HepG2 (cell line): ENCODE results near the gene GSX1. TPM values are rescaled to one million over a fixed set of nuclear protein-coding genes. Genes with fewer than 3 reads are reported as not detected.
A peak's percentile ranks its signal among the peaks of the same experiment; 100 is the strongest.

Source experiments
- ESRRA ChIP-seq: sonication (generic); formaldehyde crosslinking; IDR thresholded peaks from 2 replicates; pipeline ENCODE4 v1.5.1; 2020; ENCODE audit warnings: mild to moderate bottlenecking, low read depth, missing genetic modification reagents
- FOXK1 ChIP-seq: sonication (generic); formaldehyde crosslinking; IDR thresholded peaks from 2 replicates; pipeline ENCODE4 v1.4.0; 2020; ENCODE audit warnings: low read depth, missing genetic modification reagents, borderline replicate concordance
- GATAD1 ChIP-seq: IDR thresholded peaks from 2 replicates; pipeline ENCODE4 v1.6.1; 2016; ENCODE audit warnings: missing genetic modification reagents, missing compliant biosample characterization
- GATAD2A ChIP-seq: IDR thresholded peaks from 2 replicates; pipeline ENCODE4 v1.6.1; 2016
- IRX3 ChIP-seq: sonication (generic); formaldehyde crosslinking; IDR thresholded peaks from 2 replicates; pipeline ENCODE4 v1.8.1; 2023; ENCODE audit warnings: mild to moderate bottlenecking, low read depth, missing genetic modification reagents, borderline replicate concordance
- JUNB ChIP-seq: sonication (generic); formaldehyde crosslinking; IDR thresholded peaks from 2 replicates; pipeline ENCODE4 v1.8.0; 2022; ENCODE audit warnings: missing genetic modification reagents, mild to moderate bottlenecking, borderline replicate concordance
- MAFG ChIP-seq: sonication (generic); formaldehyde crosslinking; IDR thresholded peaks from 2 replicates; pipeline ENCODE4 v1.5.1; 2020; ENCODE audit warnings: mild to moderate bottlenecking, missing genetic modification reagents
- MEIS2 ChIP-seq: sonication (generic); formaldehyde crosslinking; IDR thresholded peaks from 2 replicates; pipeline ENCODE4 v1.9.0; 2021; ENCODE audit warnings: mild to moderate bottlenecking, missing genetic modification reagents
- RFX5 ChIP-seq: IDR thresholded peaks from 2 replicates; pipeline ENCODE4 v1.6.1; 2011; ENCODE audit warnings: low read depth, low read length, improper control_type of control experiment
- SOX13 ChIP-seq, 3 experiments: fragments of 450-650 bp in 1 of 3; sonication (generic) in 1 of 3; formaldehyde crosslinking in 1 of 3; IDR thresholded peaks in 2 of 3; conservative IDR thresholded peaks in 1 of 3; 2 replicates each; pipeline versions ENCODE4 v1.5.0 to v1.6.1; 2016 to 2020; ENCODE audit warnings: antibody characterized with exemption in 1 of 3, mild to moderate bottlenecking in 1 of 3, missing compliant biosample characterization in 1 of 3, missing genetic modification reagents in 1 of 3, moderate library complexity in 1 of 3
- ZNF207 ChIP-seq: fragments of 450-650 bp; IDR thresholded peaks from 2 replicates; pipeline ENCODE4 v1.6.1; 2016; ENCODE audit warnings: antibody characterized with exemption, borderline replicate concordance
- ZNF333 ChIP-seq: sonication (generic); formaldehyde crosslinking; IDR thresholded peaks from 2 replicates; pipeline ENCODE4 v1.4.0; 2020; ENCODE audit warnings: mild to moderate bottlenecking, missing genetic modification reagents, borderline replicate concordance
- ZNF652 ChIP-seq: IDR thresholded peaks from 2 replicates; pipeline ENCODE4 v1.6.1; 2016; ENCODE audit warnings: low read depth, borderline replicate concordance
- polyA plus RNA-seq, 8 experiments: library from polyadenylated mRNA; depleted of rRNA in 3 of 8; stranded (reverse) in 7 of 8; unstranded in 1 of 8; fragments of >200 nt; fragmentation: Illumina TruSeq in 4 of 8; extraction: Trizol in 4 of 8; gene quantifications; 2 replicates each; pipeline versions ENCODE4 v1.2.1 to v1.2.3, GENCODE V29; 2011 to 2016; ENCODE audit warnings: low read depth in 4 of 8, missing spikeins in 1 of 8, mixed read lengths in 1 of 8; ENCODE audit not compliant: insufficient read depth in 1 of 8
- total RNA-seq, 5 experiments: library from RNA; depleted of rRNA; stranded (reverse); fragments of >200 nt; fragmentation: Illumina TruSeq; extraction: Trizol; gene quantifications; 2 replicates each; pipeline ENCODE4 v1.2.3, GENCODE V29; 2016; ENCODE audit warnings: low read depth in 1 of 5
- TF ChIP-seq, protein P1 (sequence below): sonication (generic); formaldehyde crosslinking; IDR thresholded peaks from 2 replicates; pipeline ENCODE4 v1.9.0; 2021; ENCODE audit warnings: missing genetic modification reagents, mild to moderate bottlenecking, borderline replicate concordance
- TF ChIP-seq, protein P2 (sequence below): sonication (generic); formaldehyde crosslinking; IDR thresholded peaks from 2 replicates; pipeline ENCODE4 v1.9.0; 2021; ENCODE audit warnings: missing genetic modification reagents, mild to moderate bottlenecking, borderline replicate concordance
- TF ChIP-seq, protein P3 (sequence below): sonication (generic); formaldehyde crosslinking; IDR thresholded peaks from 2 replicates; pipeline ENCODE4 v1.4.0; 2020; ENCODE audit warnings: mild to moderate bottlenecking, missing genetic modification reagents, borderline replicate concordance
- TF ChIP-seq, protein P4 (sequence below): IDR thresholded peaks from 2 replicates; pipeline ENCODE4 v1.4.0; 2020; ENCODE audit warnings: mild to moderate bottlenecking, missing genetic modification reagents
- TF ChIP-seq, protein P5 (sequence below): sonication (generic); formaldehyde crosslinking; IDR thresholded peaks from 2 replicates; pipeline ENCODE4 v1.4.0; 2020; ENCODE audit warnings: missing genetic modification reagents, mild to moderate bottlenecking, borderline replicate concordance

The GSX1 gene
- total and polyA plus RNA-seq, 2 of the 13 experiments (the other 11 are each of a cell fraction or from before 2014, with no cell fraction given), result not detected

DNA sequence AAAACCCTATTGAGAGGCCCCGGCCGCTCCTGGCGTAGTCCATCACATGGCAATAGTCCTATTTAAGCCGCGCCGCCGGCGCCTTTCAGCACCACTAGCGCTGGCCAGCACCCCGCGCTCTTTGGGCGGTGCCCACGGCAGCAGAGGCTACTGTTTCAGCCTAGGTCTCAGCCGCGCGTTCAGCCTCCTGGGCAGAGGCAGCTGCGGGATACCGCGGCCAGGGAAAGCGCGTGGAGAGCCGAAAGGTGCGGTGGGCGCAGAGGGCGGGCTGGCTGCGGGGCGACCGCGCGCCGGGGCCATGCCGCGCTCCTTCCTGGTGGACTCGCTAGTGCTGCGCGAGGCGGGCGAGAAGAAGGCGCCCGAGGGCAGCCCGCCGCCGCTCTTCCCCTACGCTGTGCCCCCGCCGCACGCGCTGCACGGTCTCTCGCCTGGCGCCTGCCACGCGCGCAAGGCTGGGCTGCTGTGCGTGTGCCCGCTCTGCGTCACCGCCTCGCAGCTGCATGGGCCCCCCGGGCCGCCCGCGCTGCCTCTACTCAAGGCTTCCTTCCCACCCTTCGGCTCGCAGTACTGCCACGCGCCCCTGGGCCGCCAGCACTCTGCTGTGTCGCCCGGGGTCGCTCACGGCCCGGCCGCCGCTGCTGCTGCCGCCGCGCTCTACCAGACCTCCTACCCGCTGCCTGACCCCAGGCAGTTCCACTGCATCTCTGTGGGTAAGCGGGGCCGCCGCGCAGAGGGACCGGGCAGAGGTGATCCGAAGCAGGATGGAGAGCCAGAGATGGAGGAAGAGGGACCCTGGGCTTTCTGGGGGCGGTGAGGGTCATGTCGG, at the start of gene GSX1 (continued):
- TF ChIP-seq, protein P1, sequence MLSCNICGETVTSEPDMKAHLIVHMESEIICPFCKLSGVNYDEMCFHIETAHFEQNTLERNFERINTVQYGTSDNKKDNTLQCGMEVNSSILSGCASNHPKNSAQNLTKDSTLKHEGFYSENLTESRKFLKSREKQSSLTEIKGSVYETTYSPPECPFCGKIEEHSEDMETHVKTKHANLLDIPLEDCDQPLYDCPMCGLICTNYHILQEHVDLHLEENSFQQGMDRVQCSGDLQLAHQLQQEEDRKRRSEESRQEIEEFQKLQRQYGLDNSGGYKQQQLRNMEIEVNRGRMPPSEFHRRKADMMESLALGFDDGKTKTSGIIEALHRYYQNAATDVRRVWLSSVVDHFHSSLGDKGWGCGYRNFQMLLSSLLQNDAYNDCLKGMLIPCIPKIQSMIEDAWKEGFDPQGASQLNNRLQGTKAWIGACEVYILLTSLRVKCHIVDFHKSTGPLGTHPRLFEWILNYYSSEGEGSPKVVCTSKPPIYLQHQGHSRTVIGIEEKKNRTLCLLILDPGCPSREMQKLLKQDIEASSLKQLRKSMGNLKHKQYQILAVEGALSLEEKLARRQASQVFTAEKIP (CRISPR knock-in tag), result no peak
- TF ChIP-seq JUNB (CRISPR knock-in tag), result no peak
- TF ChIP-seq ESRRA (CRISPR knock-in tag), result no peak
- no peak for TF ChIP-seq MAFG (CRISPR knock-in tag)
- TF ChIP-seq, protein P2, sequence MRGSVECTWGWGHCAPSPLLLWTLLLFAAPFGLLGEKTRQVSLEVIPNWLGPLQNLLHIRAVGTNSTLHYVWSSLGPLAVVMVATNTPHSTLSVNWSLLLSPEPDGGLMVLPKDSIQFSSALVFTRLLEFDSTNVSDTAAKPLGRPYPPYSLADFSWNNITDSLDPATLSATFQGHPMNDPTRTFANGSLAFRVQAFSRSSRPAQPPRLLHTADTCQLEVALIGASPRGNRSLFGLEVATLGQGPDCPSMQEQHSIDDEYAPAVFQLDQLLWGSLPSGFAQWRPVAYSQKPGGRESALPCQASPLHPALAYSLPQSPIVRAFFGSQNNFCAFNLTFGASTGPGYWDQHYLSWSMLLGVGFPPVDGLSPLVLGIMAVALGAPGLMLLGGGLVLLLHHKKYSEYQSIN (CRISPR knock-in tag), result no peak
- no peak for TF ChIP-seq ZNF652
- no peak for TF ChIP-seq ZNF333
- no peak for TF ChIP-seq ZNF207
- TF ChIP-seq FOXK1 (CRISPR knock-in tag), result no peak
- TF ChIP-seq, protein P3, sequence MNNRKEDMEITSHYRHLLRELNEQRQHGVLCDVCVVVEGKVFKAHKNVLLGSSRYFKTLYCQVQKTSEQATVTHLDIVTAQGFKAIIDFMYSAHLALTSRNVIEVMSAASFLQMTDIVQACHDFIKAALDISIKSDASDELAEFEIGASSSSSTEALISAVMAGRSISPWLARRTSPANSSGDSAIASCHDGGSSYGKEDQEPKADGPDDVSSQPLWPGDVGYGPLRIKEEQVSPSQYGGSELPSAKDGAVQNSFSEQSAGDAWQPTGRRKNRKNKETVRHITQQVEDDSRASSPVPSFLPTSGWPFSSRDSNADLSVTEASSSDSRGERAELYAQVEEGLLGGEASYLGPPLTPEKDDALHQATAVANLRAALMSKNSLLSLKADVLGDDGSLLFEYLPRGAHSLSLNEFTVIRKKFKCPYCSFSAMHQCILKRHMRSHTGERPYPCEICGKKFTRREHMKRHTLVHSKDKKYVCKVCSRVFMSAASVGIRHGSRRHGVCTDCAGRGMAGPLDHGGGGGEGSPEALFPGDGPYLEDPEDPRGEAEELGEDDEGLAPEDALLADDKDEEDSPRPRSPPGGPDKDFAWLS, result no peak
- TF ChIP-seq IRX3 (CRISPR knock-in tag), result no peak
- TF ChIP-seq, protein P4, sequence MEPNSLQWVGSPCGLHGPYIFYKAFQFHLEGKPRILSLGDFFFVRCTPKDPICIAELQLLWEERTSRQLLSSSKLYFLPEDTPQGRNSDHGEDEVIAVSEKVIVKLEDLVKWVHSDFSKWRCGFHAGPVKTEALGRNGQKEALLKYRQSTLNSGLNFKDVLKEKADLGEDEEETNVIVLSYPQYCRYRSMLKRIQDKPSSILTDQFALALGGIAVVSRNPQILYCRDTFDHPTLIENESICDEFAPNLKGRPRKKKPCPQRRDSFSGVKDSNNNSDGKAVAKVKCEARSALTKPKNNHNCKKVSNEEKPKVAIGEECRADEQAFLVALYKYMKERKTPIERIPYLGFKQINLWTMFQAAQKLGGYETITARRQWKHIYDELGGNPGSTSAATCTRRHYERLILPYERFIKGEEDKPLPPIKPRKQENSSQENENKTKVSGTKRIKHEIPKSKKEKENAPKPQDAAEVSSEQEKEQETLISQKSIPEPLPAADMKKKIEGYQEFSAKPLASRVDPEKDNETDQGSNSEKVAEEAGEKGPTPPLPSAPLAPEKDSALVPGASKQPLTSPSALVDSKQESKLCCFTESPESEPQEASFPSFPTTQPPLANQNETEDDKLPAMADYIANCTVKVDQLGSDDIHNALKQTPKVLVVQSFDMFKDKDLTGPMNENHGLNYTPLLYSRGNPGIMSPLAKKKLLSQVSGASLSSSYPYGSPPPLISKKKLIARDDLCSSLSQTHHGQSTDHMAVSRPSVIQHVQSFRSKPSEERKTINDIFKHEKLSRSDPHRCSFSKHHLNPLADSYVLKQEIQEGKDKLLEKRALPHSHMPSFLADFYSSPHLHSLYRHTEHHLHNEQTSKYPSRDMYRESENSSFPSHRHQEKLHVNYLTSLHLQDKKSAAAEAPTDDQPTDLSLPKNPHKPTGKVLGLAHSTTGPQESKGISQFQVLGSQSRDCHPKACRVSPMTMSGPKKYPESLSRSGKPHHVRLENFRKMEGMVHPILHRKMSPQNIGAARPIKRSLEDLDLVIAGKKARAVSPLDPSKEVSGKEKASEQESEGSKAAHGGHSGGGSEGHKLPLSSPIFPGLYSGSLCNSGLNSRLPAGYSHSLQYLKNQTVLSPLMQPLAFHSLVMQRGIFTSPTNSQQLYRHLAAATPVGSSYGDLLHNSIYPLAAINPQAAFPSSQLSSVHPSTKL (CRISPR knock-in tag), result 0 out of 2 replicates have a peak, but pooled peaks have one; percentile 14
- no peak for TF ChIP-seq RFX5
- no peak for TF ChIP-seq GATAD2A
- TF ChIP-seq SOX13 (IDR thresholded peaks at IDR 0.05), result no peak
- no peak for TF ChIP-seq SOX13 (CRISPR knock-in tag; conservative IDR thresholded peaks at IDR 0.05 in 1 of 2, IDR thresholded peaks at IDR 0.05 in 1 of 2)
- no peak for TF ChIP-seq GATAD1 (CRISPR knock-in tag)
- TF ChIP-seq MEIS2, result 0 out of 2 replicates have a peak, but pooled peaks have one; percentile 38
- TF ChIP-seq, protein P5, sequence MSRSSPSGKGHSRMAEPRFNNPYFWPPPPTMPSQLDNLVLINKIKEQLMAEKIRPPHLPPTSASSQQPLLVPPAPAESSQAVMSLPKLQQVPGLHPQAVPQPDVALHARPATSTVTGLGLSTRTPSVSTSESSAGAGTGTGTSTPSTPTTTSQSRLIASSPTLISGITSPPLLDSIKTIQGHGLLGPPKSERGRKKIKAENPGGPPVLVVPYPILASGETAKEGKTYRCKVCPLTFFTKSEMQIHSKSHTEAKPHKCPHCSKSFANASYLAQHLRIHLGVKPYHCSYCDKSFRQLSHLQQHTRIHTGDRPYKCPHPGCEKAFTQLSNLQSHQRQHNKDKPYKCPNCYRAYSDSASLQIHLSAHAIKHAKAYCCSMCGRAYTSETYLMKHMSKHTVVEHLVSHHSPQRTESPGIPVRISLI, result no peak
